GM08714 (cell line): ENCODE results near the gene E4F1.

Experiments
- H3K4me3 ChIP-seq: fragments of 200-500 bp; sonication (Bioruptor generic); 2 replicates; pipeline ENCODE4 v1.5.1; 2014; ENCODE audit warnings: mild to moderate bottlenecking, low read length, inconsistent platforms
- ZNF274 ChIP-seq: IDR thresholded peaks from 2 replicates; pipeline ENCODE4 v1.6.1; 2012; ENCODE audit warnings: mild to moderate bottlenecking, low read depth, low read length

Gene E4F1

GRCh38 chr16:2181952-2182351 is 41.4 kb upstream of the E4F1 start:
- no peak overlapping the region for H3K4me3 ChIP-seq
- TF ChIP-seq ZNF274: no peak

- no peak for TF ChIP-seq ZNF274
- no peak overlapping the region for H3K4me3 ChIP-seq
Measured at GRCh38 chr16:2183671-2184070, 39.7 kb upstream of the E4F1 start.

DNA sequence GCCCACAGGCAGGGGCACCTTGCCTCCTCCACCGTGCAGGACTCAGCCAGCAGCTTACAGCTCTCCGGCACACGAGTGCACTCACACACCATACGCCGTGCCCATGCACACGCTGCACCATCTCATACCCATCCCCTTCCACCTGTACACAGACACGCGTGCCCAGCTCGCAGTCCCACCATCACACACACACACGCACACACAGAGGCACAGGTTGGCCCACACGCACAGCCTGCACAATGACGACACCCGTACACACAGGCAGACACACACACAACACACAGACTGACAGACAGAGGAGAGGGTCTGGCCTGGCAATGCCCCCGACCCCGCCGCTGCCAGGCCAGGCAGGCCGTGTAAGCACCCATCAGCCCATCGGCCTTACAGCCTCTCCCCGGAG is 39.0 kb upstream of the E4F1 start:
- TF ChIP-seq ZNF274: no peak

DNA sequence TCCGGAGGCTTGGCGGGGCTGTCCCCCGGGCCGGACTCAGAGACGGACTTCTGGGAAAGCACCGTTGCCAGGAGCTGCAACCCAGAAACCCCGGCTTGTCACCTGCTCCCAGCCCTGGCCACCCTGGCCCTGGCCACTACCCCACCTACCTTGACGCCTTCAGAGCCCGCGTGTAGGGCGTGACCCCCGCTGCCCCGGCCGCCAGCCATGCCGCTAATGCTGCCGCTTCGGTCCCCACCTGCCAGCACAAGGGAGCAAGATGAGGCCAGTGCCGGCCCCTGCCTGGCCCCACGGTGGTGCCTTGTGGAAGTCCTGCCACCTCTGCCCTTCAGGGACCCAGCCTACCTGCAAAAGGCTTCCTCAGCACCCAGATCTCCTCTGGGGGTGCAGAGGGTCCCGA is 38.4 kb upstream of the E4F1 start:
- no peak for TF ChIP-seq ZNF274
- no peak overlapping the region for H3K4me3 ChIP-seq

More for the DNA sequence above, 39.0 kb upstream of the E4F1 start:
- no peak overlapping the region for H3K4me3 ChIP-seq

DNA sequence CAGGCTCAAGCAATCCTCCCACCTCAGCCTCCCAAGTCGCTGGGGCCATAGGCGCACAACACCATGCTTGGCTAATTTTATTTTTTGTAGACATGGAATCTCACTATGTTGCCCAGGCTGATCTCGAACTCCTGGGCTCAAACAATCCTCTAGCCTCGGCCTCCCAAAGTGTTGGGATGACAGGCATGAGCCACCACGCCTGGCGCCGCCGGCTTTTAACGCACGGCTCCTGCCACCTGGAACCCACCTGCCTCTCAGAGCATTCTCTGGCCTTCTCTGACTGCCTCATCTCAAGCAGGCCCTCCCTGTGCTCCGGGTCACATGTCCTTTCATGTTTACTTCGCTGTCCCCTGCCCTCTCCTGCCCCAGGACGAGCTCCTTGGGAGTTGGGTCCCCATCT is 37.3 kb upstream of the E4F1 start:
- TF ChIP-seq ZNF274: no peak
- H3K4me3 ChIP-seq: no peak overlapping the region

GRCh38 chr16:2186505-2186904 is 36.9 kb upstream of the E4F1 start:
- H3K4me3 ChIP-seq: no peak overlapping the region
- TF ChIP-seq ZNF274: no peak

DNA sequence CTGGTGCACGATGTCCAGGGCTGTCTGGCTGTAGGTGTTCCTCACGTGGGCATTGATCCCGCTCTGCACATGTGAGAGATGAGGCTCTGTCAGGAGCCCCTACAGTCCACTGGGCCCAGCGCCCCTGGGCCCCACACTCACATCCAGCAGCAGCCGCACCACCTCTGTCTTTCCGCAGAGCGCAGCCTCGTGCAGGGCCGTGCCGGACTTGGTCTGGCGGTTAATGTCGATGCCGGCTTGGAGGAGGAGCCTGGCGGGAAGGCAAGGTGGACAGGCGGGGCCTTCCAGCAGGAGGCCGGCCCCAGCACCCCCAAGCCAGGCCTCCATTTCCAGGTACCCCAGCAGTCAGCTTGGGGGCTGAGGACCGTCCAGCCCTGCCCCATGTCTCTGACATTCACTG is 36.2 kb upstream of the E4F1 start:
- no peak for TF ChIP-seq ZNF274
- no peak overlapping the region for H3K4me3 ChIP-seq

GRCh38 chr16:2188395-2188794 is 35.0 kb upstream of the E4F1 start:
- TF ChIP-seq ZNF274: no peak
- H3K4me3 ChIP-seq: no peak overlapping the region

- TF ChIP-seq ZNF274: no peak
- H3K4me3 ChIP-seq: no peak overlapping the region
Measured at GRCh38 chr16:2189252-2189893, 34.0 kb upstream of the E4F1 start.

- H3K4me3 ChIP-seq: no peak overlapping the region
- no peak for TF ChIP-seq ZNF274
Measured at GRCh38 chr16:2190002-2190658, 33.3 kb upstream of the E4F1 start.

- TF ChIP-seq ZNF274: no peak
- H3K4me3 ChIP-seq: no peak overlapping the region
Measured at GRCh38 chr16:2190659-2191445, 32.5 kb upstream of the E4F1 start.

- TF ChIP-seq ZNF274: no peak
- no peak overlapping the region for H3K4me3 ChIP-seq
Measured at GRCh38 chr16:2191446-2191706, 32.0 kb upstream of the E4F1 start.

DNA sequence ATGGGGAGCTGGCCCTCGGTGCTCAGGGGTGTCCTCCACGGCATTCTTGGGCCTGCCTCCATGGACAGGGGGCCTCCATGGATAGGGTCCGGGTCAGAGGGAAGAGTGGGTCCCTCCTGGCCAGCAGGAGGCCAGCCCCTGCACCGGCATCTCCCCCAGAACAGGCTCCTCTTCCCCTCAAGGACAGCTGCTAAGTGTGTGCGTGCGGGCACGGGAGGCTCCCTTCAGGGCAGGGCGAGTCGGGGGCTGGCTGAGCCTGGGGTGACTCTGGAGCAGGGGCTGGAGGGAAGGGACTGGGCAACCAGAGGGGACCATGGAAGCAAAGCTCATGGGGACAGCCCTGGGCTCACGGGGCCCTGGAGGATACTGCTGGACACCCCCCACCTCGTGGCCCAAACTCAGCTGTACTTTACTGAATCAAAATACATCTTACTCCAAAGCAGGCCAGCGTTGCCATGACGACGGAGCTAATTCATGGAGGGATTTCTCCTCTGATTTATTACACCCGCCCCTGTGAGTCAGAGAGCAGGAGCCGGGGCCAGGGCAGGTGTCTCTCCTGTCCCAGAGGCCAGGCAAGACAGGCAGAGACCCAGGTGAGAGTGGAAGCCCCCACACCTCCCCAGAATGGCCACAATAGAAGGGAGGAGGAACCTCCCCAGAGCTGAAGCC is 29.1 kb upstream of the E4F1 start:
- no peak for TF ChIP-seq ZNF274
- H3K4me3 ChIP-seq: no peak overlapping the region

DNA sequence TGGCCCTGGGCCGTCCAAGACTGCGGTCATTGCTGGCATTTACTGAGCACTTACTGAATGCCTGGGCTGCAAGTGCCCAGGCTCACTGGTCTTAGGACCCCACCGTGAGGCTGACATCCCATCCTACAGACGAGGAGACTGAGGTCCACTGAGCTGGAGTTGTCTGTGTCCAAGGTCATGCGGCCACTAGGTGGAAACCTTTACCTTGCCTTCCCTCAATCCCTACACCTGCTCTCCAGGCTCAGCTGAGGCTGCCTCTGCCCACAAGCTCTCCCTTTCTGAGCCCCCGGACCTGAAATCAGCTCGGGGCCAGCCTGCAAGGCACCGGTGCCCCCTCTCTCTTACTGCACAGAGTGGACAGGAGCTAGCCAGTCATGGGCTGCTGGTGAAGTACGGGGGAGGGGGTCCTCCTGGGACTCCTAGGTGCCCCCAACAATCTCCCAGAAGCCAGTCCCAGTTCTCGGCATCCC is 28.5 kb upstream of the E4F1 start:
- H3K4me3 ChIP-seq: no peak overlapping the region
- no peak for TF ChIP-seq ZNF274

GRCh38 chr16:2195322-2196161 is 27.8 kb upstream of the E4F1 start:
- no peak overlapping the region for H3K4me3 ChIP-seq
- TF ChIP-seq ZNF274: no peak
